Umbilical cord (tissue), 2 donors: ENCODE results near the gene ARFRP1. TPM values are rescaled to one million over a fixed set of nuclear protein-coding genes. Genes with fewer than 3 reads are reported as not detected.

ENCODE experiments used
- DNase-seq: peaks from one replicate; pipeline ENCODE4 v3.0.0-alpha.2; 2015; ENCODE audit warnings: low spot score
- total RNA-seq: library from RNA; depleted of rRNA; stranded (reverse); fragments of >200 nt; gene quantifications from one replicate; pipeline ENCODE4 v1.2.3, GENCODE V29; 2014; ENCODE audit warnings: low replicate concordance; ENCODE audit not compliant: insufficient read depth

The ARFRP1 gene
- total RNA-seq, 1 donor from 2014 or later: 38.3 TPM

DNA sequence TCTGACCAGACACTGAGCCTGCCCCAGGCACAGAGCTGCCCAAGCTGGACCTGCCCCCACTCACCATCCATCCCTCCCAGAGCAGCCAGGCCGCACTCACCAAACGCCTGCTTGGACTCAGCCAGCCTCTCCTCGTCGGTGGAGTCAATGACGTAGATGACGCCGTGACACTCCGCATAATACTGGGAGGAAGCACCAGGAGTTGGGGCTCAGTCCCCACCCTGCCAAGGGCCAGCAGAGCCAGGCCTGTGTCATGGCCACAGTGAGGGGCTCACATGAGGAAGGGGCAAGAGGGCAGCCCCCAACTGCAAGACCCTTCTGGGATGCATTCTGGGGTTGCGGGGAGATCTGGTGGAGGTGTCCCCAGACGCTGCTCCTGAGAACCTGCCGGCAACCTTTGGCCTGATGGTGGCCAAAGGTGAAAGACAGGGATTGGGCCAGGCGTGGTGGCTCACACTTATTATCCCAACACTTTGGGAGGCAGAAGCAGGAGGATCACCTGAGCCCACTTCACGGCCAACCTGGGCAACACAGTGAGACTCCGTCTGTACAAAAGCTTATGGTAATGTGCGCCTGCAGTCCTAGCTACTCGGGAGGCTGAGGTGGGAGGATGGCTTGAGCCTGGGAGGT is 5.6 kb downstream of the ARFRP1 start:
- no peak for DNase-seq

DNA sequence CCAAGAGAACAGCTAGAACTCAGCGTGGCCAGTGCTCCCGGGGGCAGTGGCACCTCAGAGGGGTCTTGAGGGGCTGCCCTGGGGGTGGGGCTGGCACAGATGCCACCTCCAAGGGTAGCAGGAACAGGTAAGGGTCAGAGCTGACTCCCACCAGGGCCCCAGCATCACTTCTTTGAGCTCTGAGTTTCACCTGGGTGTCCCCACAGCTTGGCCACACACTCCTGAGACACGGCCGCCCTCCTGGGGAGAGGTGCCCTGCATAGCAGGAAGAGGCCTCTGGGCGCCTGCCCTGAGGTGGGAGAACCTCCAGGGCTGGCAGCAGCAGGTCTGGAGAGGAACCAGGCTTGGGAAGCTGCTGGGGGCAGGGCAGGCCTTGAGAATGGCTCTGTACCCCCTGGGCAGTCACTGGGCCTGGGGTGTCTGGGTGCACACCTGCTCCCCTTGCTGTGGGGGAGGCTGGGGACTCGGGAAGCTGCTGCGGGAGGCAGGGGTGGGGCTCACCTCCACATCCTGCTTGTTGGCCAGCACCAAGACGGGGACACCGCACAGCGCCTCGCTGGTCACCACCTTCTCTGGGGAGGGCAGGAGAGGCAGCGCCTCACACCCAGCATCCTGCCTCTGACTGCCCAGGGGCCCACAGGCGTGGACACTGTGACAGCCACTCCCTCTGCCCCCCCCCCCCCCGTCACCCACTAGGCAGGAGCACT is 6.3 kb downstream of the ARFRP1 start:
- no peak for DNase-seq

DNA sequence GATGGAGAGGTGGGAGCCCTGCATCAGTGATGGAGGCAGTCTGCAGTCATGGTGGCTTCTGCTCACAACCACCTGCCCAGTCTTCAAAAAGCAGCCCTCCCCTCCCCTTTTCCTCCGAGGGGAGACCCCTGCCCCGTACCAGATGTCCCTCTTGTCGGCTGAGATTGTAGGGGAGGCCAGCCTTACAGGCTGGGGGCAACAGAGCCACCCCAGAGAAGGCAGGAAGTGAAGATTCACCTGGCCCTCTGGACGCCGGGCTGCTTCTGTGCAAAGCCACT is 6.8 kb downstream of the ARFRP1 start:
- no peak for DNase-seq

DNA sequence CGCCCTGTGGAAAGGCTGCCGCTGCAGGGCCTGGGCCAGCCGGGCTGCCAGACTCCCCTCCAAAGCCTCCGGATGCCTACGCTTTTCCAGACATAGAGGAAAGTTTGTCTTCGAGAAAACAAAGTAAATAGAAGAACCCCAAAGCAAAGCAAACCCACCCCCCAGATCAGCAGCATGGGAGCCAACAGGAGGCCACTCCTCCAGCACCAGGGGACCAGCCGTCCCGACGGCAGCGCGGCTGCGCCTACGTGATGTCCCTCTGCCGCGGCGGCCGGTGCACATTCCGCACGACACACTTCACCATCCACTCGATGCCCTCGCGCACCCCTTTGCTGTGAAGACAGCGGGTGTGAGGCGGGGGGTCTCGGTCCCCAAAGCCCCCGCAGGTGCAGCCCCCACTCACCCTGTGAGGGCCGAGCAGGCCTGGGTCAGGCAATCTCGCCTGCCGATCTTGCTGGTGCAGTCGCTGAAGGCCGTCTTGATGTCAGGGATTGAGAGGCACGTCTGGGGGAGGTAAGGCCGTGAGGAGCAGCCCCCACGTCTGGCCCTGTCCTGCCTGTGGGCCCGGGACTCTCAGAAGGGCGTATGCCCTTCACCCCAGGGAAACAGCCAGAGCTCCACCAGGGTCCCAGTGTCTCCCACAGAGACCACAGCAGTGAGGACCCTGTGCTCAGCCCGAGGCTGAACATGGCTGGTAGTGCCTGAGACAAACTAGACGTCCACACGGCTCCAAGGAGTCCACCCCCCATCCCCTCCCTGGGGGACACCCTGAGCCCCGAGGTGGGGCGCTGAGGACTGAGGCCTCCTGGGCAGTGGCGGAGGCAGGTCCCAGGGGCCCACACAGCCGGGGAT is 7.4 kb downstream of the ARFRP1 start:
- DNase-seq: no peak

DNA sequence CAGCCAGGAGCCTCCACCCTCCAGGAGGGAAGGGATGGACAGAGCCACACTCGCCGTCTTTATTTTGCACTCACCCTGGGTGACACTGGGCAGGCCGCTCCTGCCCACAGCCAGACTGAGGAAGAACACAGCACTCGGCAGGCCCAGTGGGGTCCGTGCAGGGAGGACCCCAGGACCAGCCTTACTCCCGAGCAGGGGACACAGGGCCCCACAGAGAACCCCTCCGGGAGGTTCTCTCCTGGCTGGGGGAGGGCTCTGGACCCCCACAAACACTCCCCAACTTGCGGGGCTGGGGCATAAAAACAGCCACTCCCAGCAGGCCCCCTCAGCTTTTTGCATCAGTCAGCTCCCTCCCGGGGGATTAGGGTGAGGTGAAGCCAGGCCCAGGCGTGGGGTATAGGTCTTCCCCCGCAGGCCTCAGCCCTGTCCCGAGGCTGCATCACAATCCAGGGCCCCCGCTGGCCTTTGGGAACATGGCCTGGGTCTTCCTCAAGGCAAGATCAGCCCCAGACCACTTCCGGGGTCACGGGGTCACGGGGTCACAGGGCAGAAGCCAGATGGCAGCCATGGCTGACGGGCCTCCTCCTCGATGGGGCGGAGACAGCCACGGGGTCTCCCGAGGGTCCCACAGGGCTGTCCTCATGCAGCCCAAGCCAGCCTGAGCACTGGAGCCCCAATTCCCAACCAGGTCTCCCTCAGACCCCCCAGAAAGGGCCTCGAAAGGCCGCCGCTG is 8.1 kb downstream of the ARFRP1 start:
- DNase-seq: no peak

DNA sequence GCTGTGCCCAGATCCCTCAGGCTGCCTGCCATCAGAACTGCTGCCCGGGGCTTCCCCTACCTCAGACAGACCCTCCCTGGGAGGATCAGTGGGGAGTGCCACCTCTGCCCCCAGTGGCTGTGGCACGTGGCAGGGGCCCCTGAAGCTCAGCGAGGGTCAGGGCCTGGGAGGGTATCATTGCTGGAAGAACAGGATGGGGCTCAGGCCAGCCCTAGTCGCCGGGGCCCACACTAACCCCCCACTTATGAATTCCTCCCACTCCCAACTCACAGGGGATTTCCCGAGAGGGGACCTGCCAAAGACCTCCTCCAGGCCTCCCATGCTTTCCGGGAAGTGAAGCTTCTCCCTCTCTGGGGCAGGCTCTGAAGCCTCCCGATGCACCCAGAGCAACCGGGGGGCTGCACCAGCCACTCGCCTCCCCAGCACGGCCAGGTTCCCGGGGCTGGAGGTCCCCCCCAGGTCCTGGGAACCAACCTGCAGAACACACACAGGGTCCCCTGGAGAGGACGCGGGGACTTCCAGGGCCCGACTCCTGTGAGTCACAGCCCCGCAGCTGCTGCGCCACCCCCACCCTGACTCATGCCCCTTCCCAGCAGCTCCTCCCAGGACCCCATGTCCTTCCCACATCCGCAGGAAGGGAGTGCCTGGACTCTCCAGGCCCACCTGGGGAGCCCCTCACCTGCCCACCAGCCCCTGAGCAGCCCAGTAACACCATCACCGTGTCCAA is 8.9 kb downstream of the ARFRP1 start:
- DNase-seq: no peak

DNA sequence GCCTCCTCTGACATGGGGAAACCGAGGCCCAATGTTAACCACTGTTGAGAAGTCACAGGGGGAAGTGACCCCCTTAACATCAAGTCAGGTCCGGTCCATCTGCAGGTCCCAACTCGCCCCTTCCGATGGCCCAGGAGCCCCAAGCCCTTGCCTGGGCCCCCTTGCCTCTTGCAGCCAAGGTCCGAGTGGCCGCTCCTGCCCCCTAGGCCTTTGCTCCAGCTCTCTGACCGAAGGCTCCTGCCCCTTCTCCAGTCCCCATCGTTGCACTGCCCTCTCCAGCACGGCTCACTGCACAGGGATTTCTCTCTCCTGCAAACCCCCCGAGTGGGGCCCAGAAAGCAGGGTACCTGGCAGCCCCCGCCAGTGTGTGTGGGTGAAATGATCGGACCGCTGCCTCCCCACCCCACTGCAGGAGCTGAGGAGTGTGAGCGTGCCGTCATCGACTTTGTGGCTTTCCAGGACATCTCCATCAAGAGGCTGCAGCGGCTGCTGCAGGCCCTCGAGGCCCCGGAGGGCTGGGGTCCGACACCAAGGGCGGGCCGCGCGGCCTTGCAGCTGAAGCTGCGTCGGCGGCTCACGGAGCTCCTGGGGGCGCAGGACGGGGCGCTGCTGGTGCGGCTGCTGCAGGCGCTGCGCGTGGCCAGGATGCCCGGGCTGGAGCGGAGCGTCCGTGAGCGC is 9.8 kb downstream of the ARFRP1 start:
- DNase-seq: no peak

DNA sequence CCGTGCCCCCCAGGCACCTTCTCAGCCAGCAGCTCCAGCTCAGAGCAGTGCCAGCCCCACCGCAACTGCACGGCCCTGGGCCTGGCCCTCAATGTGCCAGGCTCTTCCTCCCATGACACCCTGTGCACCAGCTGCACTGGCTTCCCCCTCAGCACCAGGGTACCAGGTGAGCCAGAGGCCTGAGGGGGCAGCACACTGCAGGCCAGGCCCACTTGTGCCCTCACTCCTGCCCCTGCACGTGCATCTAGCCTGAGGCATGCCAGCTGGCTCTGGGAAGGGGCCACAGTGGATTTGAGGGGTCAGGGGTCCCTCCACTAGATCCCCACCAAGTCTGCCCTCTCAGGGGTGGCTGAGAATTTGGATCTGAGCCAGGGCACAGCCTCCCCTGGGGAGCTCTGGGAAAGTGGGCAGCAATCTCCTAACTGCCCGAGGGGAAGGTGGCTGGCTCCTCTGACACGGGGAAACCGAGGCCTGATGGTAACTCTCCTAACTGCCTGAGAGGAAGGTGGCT is 10.4 kb downstream of the ARFRP1 start:
- DNase-seq: no peak

DNA sequence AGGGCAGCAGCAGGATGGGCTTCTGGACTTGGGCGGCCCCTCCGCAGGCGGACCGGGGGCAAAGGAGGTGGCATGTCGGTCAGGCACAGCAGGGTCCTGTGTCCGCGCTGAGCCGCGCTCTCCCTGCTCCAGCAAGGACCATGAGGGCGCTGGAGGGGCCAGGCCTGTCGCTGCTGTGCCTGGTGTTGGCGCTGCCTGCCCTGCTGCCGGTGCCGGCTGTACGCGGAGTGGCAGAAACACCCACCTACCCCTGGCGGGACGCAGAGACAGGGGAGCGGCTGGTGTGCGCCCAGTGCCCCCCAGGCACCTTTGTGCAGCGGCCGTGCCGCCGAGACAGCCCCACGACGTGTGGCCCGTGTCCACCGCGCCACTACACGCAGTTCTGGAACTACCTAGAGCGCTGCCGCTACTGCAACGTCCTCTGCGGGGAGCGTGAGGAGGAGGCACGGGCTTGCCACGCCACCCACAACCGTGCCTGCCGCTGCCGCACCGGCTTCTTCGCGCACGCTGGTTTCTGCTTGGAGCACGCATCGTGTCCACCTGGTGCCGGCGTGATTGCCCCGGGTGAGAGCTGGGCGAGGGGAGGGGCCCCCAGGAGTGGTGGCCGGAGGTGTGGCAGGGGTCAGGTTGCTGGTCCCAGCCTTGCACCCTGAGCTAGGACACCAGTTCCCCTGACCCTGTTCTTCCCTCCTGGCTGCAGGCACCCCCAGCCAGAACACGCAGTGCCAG is 11.0 kb downstream of the ARFRP1 start, which contains the start of gene TNFRSF6B:
Gene TNFRSF6B, plus strand, starts transcription at position 25 of the 729 bp plus-strand sequence. Its CDS starts 116 bp downstream, at position 141.
- no peak for DNase-seq

DNA sequence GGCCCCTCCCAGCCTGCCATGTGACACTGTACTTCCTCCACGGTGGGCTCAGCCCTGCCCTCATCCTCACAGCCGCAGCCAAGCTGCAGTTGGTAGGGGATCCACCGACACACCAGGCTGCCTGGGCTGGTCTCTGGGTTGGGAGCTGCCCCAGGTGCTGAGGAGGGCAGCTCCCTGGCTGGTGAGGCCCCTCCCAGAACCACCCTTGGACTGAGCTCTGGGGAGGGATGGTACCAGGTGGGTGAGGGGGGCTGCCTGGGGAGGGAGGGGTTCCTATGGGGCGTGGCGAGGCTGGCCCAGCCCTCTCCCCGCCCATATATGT is 11.5 kb downstream of the ARFRP1 start:
- no peak for DNase-seq

DNA sequence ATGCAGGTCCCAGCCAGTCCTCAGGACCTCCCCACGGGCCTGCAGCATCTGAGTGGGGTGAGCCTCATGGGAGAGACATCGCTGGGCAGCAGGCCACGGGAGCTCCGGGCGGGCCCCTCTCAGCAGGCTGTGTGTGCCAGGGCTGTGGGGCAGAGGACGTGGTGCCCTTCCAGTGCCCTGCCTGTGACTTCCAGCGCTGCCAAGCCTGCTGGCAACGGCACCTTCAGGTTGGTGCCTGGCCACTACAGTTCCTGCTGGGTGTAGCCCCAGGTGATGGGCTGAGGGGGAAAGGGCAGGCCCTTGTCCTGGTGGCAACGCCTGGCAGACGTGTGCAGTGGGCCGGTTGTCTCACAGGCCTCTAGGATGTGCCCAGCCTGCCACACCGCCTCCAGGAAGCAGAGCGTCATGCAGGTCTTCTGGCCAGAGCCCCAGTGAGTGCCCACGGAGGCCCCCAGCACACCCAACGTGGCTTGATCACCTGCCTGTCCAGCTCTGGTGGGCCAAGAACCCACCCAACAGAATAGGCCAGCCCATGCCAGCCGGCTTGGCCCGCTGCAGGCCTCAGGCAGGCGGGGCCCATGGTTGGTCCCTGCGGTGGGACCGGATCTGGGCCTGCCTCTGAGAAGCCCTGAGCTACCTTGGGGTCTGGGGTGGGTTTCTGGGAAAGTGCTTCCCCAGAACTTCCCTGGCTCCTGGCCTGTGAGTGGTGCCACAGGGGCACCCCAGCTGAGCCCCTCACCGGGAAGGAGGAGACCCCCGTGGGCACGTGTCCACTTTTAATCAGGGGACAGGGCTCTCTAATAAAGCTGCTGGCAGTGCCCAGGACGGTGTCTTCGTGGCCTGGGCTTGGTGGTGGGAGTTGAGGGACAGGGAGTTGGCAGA is 12.1 kb downstream of the ARFRP1 start:
- no peak for DNase-seq

DNA sequence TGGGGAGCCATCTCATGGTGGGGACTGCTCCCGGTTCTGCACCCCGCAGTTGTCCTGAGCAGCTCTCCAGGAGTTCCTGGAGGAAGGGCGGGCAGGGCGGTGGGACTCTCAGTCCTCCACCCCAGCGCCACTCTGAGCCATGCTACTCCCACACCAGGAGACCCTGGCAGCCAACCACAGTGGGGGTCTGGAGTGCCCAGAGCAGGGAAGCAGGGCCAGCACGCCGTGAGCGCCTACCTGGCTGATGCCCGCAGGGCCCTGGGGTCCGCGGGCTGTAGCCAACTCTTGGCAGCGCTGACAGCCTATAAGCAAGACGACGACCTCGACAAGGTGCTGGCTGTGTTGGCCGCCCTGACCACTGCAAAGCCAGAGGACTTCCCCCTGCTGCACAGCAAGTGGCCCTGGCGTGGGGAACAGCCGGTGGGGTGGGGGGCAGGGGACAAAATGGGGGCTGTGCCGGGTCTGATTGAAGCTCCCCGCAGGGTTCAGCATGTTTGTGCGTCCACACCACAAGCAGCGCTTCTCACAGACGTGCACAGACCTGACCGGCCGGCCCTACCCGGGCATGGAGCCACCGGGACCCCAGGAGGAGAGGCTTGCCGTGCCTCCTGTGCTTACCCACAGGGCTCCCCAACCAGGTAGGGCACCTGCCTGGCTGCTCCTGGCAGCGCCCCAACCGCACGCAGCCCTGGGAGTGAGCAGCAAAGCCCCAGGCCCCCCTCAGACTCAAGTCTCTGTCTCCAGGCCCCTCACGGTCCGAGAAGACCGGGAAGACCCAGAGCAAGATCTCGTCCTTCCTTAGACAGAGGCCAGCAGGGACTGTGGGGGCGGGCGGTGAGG is 13.0 kb downstream of the ARFRP1 start:
- DNase-seq: no peak

DNA sequence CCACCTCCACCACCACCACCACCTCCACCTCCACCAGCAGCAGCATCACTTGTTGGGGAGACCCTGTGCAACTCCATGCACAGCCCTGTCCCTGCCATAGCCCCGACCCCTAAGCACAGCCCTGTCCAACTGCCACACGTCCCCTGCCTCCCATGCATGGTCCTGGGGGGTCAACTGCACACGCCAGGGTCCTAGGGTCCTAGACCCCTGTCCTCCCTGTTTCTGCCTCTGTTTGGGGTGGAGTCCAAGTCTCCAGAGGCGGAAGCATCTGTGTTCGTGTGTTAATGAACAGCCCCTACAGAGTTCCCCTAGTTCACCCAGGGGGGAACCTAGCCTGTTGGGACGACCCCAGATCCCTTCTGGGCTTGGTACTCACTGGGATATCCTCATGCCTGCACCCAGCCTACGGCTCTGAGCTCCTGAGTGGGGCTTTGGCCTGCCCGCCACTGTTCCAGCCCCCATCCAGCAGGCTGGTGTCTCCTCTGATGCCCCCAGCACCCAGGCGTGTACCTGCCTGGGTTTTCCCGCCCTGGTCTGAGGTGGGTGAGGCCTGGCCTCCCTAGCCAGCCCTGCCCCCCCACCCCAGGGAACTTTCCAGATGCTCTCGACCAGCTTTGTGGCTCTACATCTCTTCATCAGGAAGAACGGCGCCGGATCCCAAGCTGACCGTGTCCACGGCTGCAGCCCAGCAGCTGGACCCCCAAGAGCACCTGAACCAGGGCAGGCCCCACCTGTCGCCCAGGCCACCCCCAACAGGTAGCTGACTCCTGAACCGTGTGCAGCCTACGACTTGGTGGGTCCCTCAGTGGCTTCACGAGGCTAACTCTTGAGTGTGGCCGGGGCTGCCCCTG is 13.8 kb downstream of the ARFRP1 start:
- DNase-seq: no peak

DNA sequence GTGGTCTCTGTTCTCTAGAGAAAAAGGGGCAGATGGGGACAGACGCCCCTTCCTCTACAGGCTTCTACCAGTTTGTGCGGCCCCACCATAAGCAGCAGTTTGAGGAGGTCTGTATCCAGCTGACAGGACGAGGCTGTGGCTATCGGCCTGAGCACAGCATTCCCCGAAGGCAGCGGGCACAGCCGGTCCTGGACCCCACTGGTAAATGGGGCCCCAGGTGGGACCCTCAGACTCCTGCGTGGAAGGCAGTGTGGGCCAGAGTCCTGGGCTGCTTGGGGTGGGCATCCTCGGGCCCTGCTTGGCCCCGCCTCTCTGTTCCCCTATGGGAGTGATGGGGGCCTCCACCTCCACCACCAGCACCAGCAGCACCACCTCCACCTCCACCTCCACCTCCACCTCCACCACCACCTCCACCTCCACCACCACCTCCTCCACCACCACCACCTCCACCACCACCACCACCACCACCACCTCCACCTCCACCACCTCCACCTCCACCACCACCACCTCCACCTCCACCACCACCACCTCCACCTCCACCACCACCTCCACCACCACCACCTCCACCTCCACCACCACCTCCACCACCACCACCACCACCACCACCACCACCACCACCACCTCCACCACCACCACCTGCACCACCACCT is 14.6 kb downstream of the ARFRP1 start:
- DNase-seq: no peak

DNA sequence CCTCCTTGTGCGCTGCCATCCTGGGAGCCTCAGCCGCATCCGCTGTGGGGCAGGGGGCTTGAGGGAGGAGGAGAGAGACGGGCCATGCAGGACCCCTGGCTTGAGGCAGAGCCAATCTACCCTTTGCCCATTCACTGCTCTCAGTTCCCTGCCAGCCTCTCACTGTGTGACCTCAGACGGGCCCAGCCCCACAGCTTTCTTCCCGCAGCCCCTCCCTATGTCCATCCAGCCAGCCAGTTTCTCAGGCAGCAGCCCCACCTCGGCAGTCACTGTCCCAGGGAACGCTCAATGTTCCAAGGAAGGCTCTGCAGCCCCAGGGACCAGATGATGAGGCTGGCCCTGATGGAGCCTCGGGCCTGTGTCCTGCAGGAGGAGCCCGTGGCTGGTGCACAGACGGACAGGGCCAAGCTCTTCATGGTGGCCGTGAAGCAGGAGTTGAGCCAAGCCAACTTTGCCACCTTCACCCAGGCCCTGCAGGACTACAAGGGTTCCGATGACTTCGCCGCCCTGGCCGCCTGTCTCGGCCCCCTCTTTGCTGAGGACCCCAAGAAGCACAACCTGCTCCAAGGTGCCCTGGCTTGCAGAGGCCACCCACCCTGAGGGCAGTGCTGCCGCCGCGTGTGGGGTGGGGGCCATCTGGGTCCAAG is 15.2 kb downstream of the ARFRP1 start:
- DNase-seq: no peak
